CD4-positive, alpha-beta T cell treated with Interleukin-17A for 4 hours (primary cell): Measurements from ENCODE around the gene CABLES2.

Experiments used
- DNase-seq: peaks from one replicate; pipeline ENCODE4 v3.0.0-alpha.2; 2020; ENCODE audit warnings: mixed read lengths

The CABLES2 gene

GRCh38 chr20:62357681-62358080 lies 49.4 kb downstream of the CABLES2 start:
- DNase-seq: no peak

- DNase-seq: no peak
Measured at GRCh38 chr20:62357187-62357667, 49.9 kb downstream of the CABLES2 start.

GRCh38 chr20:62356589-62357186 lies 50.4 kb downstream of the CABLES2 start:
- DNase-seq: no peak

- no peak for DNase-seq
Measured at GRCh38 chr20:62355878-62356588, 51.1 kb downstream of the CABLES2 start.

GRCh38 chr20:62355516-62355877 lies 51.6 kb downstream of the CABLES2 start:
- no peak for DNase-seq

- DNase-seq: no peak
Measured at GRCh38 chr20:62354811-62355341, 52.2 kb downstream of the CABLES2 start.

- DNase-seq: no peak
Measured at GRCh38 chr20:62354031-62354808, 52.9 kb downstream of the CABLES2 start.

- DNase-seq: no peak
Measured at GRCh38 chr20:62353289-62354030, 53.6 kb downstream of the CABLES2 start.

GRCh38 chr20:62352402-62353288 lies 54.4 kb downstream of the CABLES2 start:
- no peak for DNase-seq

GRCh38 chr20:62351469-62352401 lies 55.4 kb downstream of the CABLES2 start:
- DNase-seq: no peak

- DNase-seq: no peak
Measured at GRCh38 chr20:62350629-62351422, 56.3 kb downstream of the CABLES2 start.

- DNase-seq: no peak
Measured at GRCh38 chr20:62350098-62350628, 56.9 kb downstream of the CABLES2 start.

- no peak for DNase-seq
Measured at GRCh38 chr20:62349556-62350097, 57.5 kb downstream of the CABLES2 start.

GRCh38 chr20:62348604-62349003 lies 58.5 kb downstream of the CABLES2 start:
- DNase-seq: no peak

- no peak for DNase-seq
Measured at GRCh38 chr20:62347445-62347844, 59.6 kb downstream of the CABLES2 start.

GRCh38 chr20:62347151-62347404 lies 60.0 kb downstream of the CABLES2 start:
- no peak for DNase-seq

GRCh38 chr20:62346398-62347150 lies 60.5 kb downstream of the CABLES2 start:
- DNase-seq: no peak

GRCh38 chr20:62345681-62346370 lies 61.3 kb downstream of the CABLES2 start:
- DNase-seq: no peak
